ENCODE measurements around the gene TVP23A.
"Not testable (repeated sequence)": the region's sequence is repeated elsewhere in the genome, so short reads cannot be mapped to it uniquely, and the experiment has no call there.

The TVP23A gene

GRCh38 chr16:10809706-10810105 is 8.9 kb downstream of the TVP23A start:
- DNase-seq (ENCODE audit: low read depth in 1 of 2, low spot score in 1 of 2), result no peak
- TF ChIP-seq JUND (IDR thresholded peaks at IDR 0.05; ENCODE audit: low read depth), result no peak
- in situ Hi-C loops (cut with HindIII; ENCODE audit: low pct_unique_long_range_greater_than_20kb, low sequenced_read_pairs), result no loop called here

- TF ChIP-seq JUND (IDR thresholded peaks at IDR 0.05; ENCODE audit: low read depth), result no peak
- no peak for DNase-seq (ENCODE audit: low read depth in 1 of 2, low spot score in 1 of 2)
- in situ Hi-C loops (cut with HindIII; ENCODE audit: low pct_unique_long_range_greater_than_20kb, low sequenced_read_pairs), result no loop called here
Measured at GRCh38 chr16:10808850-10809249, 9.7 kb downstream of the TVP23A start.

GRCh38 chr16:10808218-10808617 is 10.4 kb downstream of the TVP23A start:
- in situ Hi-C loops (cut with HindIII; ENCODE audit: low pct_unique_long_range_greater_than_20kb, low sequenced_read_pairs), result no loop called here
- no peak for TF ChIP-seq JUND (IDR thresholded peaks at IDR 0.05; ENCODE audit: low read depth)
- DNase-seq (ENCODE audit: low read depth in 1 of 2, low spot score in 1 of 2), result no peak

GRCh38 chr16:10806698-10807097 is 11.9 kb downstream of the TVP23A start:
- TF ChIP-seq JUND (IDR thresholded peaks at IDR 0.05; ENCODE audit: low read depth), result no peak
- in situ Hi-C loops (cut with HindIII; ENCODE audit: low pct_unique_long_range_greater_than_20kb, low sequenced_read_pairs), result no loop called here
- DNase-seq (ENCODE audit: low read depth in 1 of 2, low spot score in 1 of 2), result no peak

GRCh38 chr16:10805334-10805733 is 13.3 kb downstream of the TVP23A start:
- in situ Hi-C loops (cut with HindIII; ENCODE audit: low pct_unique_long_range_greater_than_20kb, low sequenced_read_pairs), result no loop called here
- no peak for DNase-seq (ENCODE audit: low read depth in 1 of 2, low spot score in 1 of 2)
- no peak for TF ChIP-seq JUND (IDR thresholded peaks at IDR 0.05; ENCODE audit: low read depth)

- no peak for DNase-seq (ENCODE audit: low read depth in 1 of 2, low spot score in 1 of 2)
- TF ChIP-seq JUND (IDR thresholded peaks at IDR 0.05; ENCODE audit: low read depth), result no peak
- in situ Hi-C loops (cut with HindIII; ENCODE audit: low pct_unique_long_range_greater_than_20kb, low sequenced_read_pairs), result no loop called here
Measured at GRCh38 chr16:10799736-10800135, 18.9 kb downstream of the TVP23A start.

GRCh38 chr16:10791048-10791447 is 27.5 kb downstream of the TVP23A start:
- DNase-seq (ENCODE audit: low read depth in 1 of 2, low spot score in 1 of 2), result no peak
- in situ Hi-C loops (cut with HindIII; ENCODE audit: low pct_unique_long_range_greater_than_20kb, low sequenced_read_pairs), result no loop called here
- no peak for TF ChIP-seq JUND (IDR thresholded peaks at IDR 0.05; ENCODE audit: low read depth)

GRCh38 chr16:10788630-10789029 is 30.0 kb downstream of the TVP23A start:
- DNase-seq (ENCODE audit: low read depth in 1 of 2, low spot score in 1 of 2); in situ Hi-C loops (cut with HindIII; ENCODE audit: low pct_unique_long_range_greater_than_20kb, low sequenced_read_pairs): not testable (repeated sequence)

- in situ Hi-C loops (cut with HindIII; ENCODE audit: low pct_unique_long_range_greater_than_20kb, low sequenced_read_pairs), result no loop called here
- DNase-seq (ENCODE audit: low read depth in 1 of 2, low spot score in 1 of 2), result peak in 1 of 2 experiments; percentile 24
- no peak for TF ChIP-seq JUND (IDR thresholded peaks at IDR 0.05; ENCODE audit: low read depth)
Measured at GRCh38 chr16:10787304-10787703, 31.3 kb downstream of the TVP23A start.

GRCh38 chr16:10782628-10783027 is 36.0 kb downstream of the TVP23A start:
- DNase-seq (ENCODE audit: low read depth in 1 of 2, low spot score in 1 of 2), result peak in 1 of 2 experiments; percentile 74
- in situ Hi-C loops (cut with HindIII; ENCODE audit: low pct_unique_long_range_greater_than_20kb, low sequenced_read_pairs), result no loop called here
- TF ChIP-seq JUND (IDR thresholded peaks at IDR 0.05; ENCODE audit: low read depth), result no peak

GRCh38 chr16:10780628-10781027 is 38.0 kb downstream of the TVP23A start:
- in situ Hi-C loops (cut with HindIII; ENCODE audit: low pct_unique_long_range_greater_than_20kb, low sequenced_read_pairs), result no loop called here
- DNase-seq (ENCODE audit: low read depth in 1 of 2, low spot score in 1 of 2), result no peak
- TF ChIP-seq JUND (IDR thresholded peaks at IDR 0.05; ENCODE audit: low read depth), result no peak

- DNase-seq (ENCODE audit: low read depth in 1 of 2, low spot score in 1 of 2); in situ Hi-C loops (cut with HindIII; ENCODE audit: low pct_unique_long_range_greater_than_20kb, low sequenced_read_pairs): not testable (repeated sequence)
Measured at GRCh38 chr16:10779908-10780307, 38.7 kb downstream of the TVP23A start.

- no peak for DNase-seq (ENCODE audit: low read depth in 1 of 2, low spot score in 1 of 2)
- in situ Hi-C loops (cut with HindIII; ENCODE audit: low pct_unique_long_range_greater_than_20kb, low sequenced_read_pairs), result no loop called here
- TF ChIP-seq JUND (IDR thresholded peaks at IDR 0.05; ENCODE audit: low read depth), result no peak
Measured at GRCh38 chr16:10777356-10777755, 41.2 kb downstream of the TVP23A start.

GRCh38 chr16:10776923-10777322 is 41.7 kb downstream of the TVP23A start:
- in situ Hi-C loops (cut with HindIII; ENCODE audit: low pct_unique_long_range_greater_than_20kb, low sequenced_read_pairs); DNase-seq (ENCODE audit: low read depth in 1 of 2, low spot score in 1 of 2): not testable (repeated sequence)

All from T47D (cell line).